Right lobe of liver (tissue), 6 donors: Measurements from ENCODE around the gene FYCO1. TPM values are rescaled to one million over a fixed set of nuclear protein-coding genes. Genes with fewer than 3 reads are reported as not detected.

Experiments
- ATAC-seq, 4 donors: fragments of 200-7000 bp; cut with Tn5 transposase; one replicate each; pipeline ENCODE4 v1.9.1; 2020; ENCODE audit warnings: mild to moderate bottlenecking in 4 of 4, moderate library complexity in 4 of 4
- DNase-seq, 3 donors: peaks; one replicate each; pipeline ENCODE4 v3.0.0-alpha.2; 2020
- H3K27ac ChIP-seq, 3 donors: fragments of 200-600 bp; one replicate each; pipeline ENCODE4 v1.8.0; 2022
- H3K27me3 ChIP-seq, 2 donors: fragments of 200-600 bp; one replicate each; pipeline ENCODE4 v1.8.0; 2022
- H3K36me3 ChIP-seq, 4 donors: fragments of 200-600 bp; sonication (generic) in 1 of 4; one replicate each; pipeline versions ENCODE4 v1.5.1 to v1.8.0; 2017 to 2022; ENCODE audit warnings: control low read depth in 1 of 4
- H3K4me1 ChIP-seq, 4 donors: fragments of 200-600 bp; sonication (generic) in 1 of 4; one replicate each; pipeline versions ENCODE4 v1.5.1 to v1.8.0; 2017 to 2022; ENCODE audit warnings: control low read depth in 1 of 4
- H3K4me3 ChIP-seq, 3 donors: fragments of 200-600 bp; one replicate each; pipeline ENCODE4 v1.8.0; 2022
- H3K9me3 ChIP-seq, 4 donors: fragments of 200-600 bp; sonication (generic) in 1 of 4; one replicate each; pipeline versions ENCODE4 v1.5.1 to v1.8.0; 2017 to 2022; ENCODE audit warnings: control low read depth in 1 of 4
- POLR2A ChIP-seq: fragments of 450-650 bp; IDR thresholded peaks from one replicate; pipeline ENCODE4 v1.6.1; 2017; ENCODE audit warnings: antibody characterized with exemption, mild to moderate bottlenecking
- WGBS: methylation state at CpG from one replicate; pipeline ENCODE4 v1.1.6; 2018; ENCODE audit warnings: low coverage, low lambda C conversion rate; ENCODE audit not compliant: insufficient coverage; ENCODE audit errors: missing lambda C conversion rate; 5-methylcytosine and 5-hydroxymethylcytosine counted together
- intact Hi-C, 2 donors: fragments of 100-400 bp; cut with DNase I; formaldehyde crosslinking; loops; one replicate each; pipeline versions ENCODE4 v1.11.2 to v1.14.1; 2022
- total RNA-seq, 6 experiments: library from RNA; depleted of rRNA in 2 of 6; stranded (reverse); fragments of >200 nt in 2 of 6; fragmentation: NEBNext Ultra II Directional in 3 of 6; extraction: Animal tissue kit (Norgen Biotek cat#: 25700) in 3 of 6; gene quantifications; one replicate each; pipeline versions ENCODE4 v1.1.0 to v1.2.4, GENCODE V29; 2016 to 2023
- TF ChIP-seq, protein P1 (sequence below), 4 donors: fragments of 200-600 bp in 3 of 4; fragments of 450-650 bp in 1 of 4; IDR thresholded peaks; one replicate each; pipeline versions ENCODE4 v1.5.1 to v1.8.0; 2016 to 2022; ENCODE audit warnings: antibody characterized with exemption in 4 of 4, mild to moderate bottlenecking in 2 of 4
- donor health status: DM: no; HTN: yes; CAD: no.
- donor health status: DM: no; HTN: no; CAD: no.
- donor health status: DM: no; HTN: no; CAD: no.
- donor health status: DM: no; HTN: yes; CAD: no.
- donor health status: DM: no; HTN: yes; CAD: no.

The FYCO1 gene
- total RNA-seq, 6 experiments from 2014 or later = 16.0 to 22.0 (median 21.0) TPM

DNA sequence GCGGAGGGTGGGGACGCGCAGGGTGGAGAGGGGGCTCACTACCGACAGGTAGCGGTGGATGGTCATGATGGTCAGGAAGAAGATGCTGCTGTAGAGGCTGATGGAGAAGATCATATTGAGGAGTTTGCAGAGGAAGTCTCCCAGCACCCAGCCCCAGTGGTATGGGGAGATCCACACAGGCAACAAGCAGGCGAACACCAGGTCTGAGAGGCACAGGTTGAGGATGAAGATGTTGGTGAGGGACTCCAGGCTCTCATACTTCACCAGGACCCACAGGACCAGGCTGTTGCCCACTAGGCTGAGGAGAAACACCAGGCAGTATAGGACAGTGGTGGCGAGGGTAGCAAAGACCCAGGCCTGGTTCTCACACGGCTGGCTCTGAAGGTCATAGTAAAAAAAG lies 25.9 kb upstream of the FYCO1 start:
- DNase-seq (no peak), ATAC-seq (no peak)
- TF ChIP-seq, protein P1, sequence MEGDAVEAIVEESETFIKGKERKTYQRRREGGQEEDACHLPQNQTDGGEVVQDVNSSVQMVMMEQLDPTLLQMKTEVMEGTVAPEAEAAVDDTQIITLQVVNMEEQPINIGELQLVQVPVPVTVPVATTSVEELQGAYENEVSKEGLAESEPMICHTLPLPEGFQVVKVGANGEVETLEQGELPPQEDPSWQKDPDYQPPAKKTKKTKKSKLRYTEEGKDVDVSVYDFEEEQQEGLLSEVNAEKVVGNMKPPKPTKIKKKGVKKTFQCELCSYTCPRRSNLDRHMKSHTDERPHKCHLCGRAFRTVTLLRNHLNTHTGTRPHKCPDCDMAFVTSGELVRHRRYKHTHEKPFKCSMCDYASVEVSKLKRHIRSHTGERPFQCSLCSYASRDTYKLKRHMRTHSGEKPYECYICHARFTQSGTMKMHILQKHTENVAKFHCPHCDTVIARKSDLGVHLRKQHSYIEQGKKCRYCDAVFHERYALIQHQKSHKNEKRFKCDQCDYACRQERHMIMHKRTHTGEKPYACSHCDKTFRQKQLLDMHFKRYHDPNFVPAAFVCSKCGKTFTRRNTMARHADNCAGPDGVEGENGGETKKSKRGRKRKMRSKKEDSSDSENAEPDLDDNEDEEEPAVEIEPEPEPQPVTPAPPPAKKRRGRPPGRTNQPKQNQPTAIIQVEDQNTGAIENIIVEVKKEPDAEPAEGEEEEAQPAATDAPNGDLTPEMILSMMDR (IDR thresholded peaks at IDR 0.05) = no peak
- no peak for TF ChIP-seq POLR2A
- H3K27ac ChIP-seq = no peak overlapping the region
- WGBS = 100% methylated on average over 3 of the region's 8 CpGs
- no peak overlapping the region for H3K4me3 ChIP-seq
- no peaks in the 10 kb centered on the region for H3K36me3 ChIP-seq
- no peaks in the 10 kb centered on the region for H3K4me1 ChIP-seq
- no peaks in the 10 kb centered on the region for H3K9me3 ChIP-seq
- intact Hi-C loops = no loop called here
- no peaks in the 10 kb centered on the region for H3K27me3 ChIP-seq

- H3K27me3 ChIP-seq = no peaks in the 10 kb centered on the region
- no peak for ATAC-seq
- WGBS = 94% methylated on average over 22 of the region's 37 CpGs
- H3K27ac ChIP-seq = no peak overlapping the region
- no peaks in the 10 kb centered on the region for H3K4me1 ChIP-seq
- intact Hi-C loops = no loop called here
- TF ChIP-seq, protein P1 (IDR thresholded peaks at IDR 0.05) = no peak
- TF ChIP-seq POLR2A = no peak
- no peak for DNase-seq
- H3K4me3 ChIP-seq = no peak overlapping the region
- no peaks in the 10 kb centered on the region for H3K9me3 ChIP-seq
- H3K36me3 ChIP-seq = no peaks in the 10 kb centered on the region
These were observed 25.3 kb upstream of the FYCO1 start for GRCh38 chr3:46020766-46021510.

DNA sequence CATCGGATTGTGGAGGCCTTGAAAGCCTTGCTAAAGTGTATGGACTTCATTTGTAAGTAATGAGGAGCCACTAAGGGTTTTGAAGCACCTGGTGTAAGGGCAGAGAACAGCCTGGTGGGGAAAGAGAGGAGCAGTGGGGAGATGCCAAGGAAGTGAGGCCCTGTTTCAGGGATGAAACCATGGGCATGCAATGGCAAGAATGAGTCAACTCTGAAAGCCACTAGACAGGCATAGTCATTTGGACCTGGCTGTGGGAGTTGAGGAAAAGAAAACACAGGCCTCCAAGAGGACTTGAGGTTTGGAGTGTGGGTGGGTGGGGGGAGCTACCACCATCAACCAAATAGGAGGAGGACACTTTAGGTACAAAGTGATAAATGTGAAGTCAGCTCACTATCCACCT lies 24.1 kb upstream of the FYCO1 start:
- TF ChIP-seq, protein P1 (IDR thresholded peaks at IDR 0.05) = no peak
- TF ChIP-seq POLR2A = no peak
- H3K36me3 ChIP-seq = no peaks in the 10 kb centered on the region
- WGBS = 100% methylated on average over 1 of the region's 1 CpG
- DNase-seq (no peak), ATAC-seq (no peak)
- intact Hi-C loops = no loop called here
- H3K4me3 ChIP-seq = no peak overlapping the region
- no peaks in the 10 kb centered on the region for H3K27me3 ChIP-seq
- H3K4me1 ChIP-seq = no peaks in the 10 kb centered on the region
- H3K27ac ChIP-seq = no peak overlapping the region
- no peaks in the 10 kb centered on the region for H3K9me3 ChIP-seq

- H3K36me3 ChIP-seq = no peaks in the 10 kb centered on the region
- DNase-seq = no peak
- peak; percentile 27 to 70 (median 55) for ATAC-seq
- intact Hi-C loops = no loop called here
- no peaks in the 10 kb centered on the region for H3K4me1 ChIP-seq
- H3K27me3 ChIP-seq = no peaks in the 10 kb centered on the region
- 86% methylated on average over 1 of the region's 2 CpGs for WGBS
- no peak for TF ChIP-seq POLR2A
- TF ChIP-seq, protein P1 (IDR thresholded peaks at IDR 0.05) = no peak
- H3K27ac ChIP-seq = no peak overlapping the region
- no peaks in the 10 kb centered on the region for H3K9me3 ChIP-seq
- H3K4me3 ChIP-seq = no peak overlapping the region
These were observed 22.1 kb upstream of the FYCO1 start for GRCh38 chr3:46017720-46018119.
